Activated CD8-positive, alpha-beta memory T cell treated with anti-CD3 and anti-CD28 coated beads, Interleukin-2, amount 50 U/mL, for 1 hour (primary cell): ENCODE measurements around the gene PTPN3.

Source experiments
- DNase-seq: peaks from one replicate; pipeline ENCODE4 v3.0.0-alpha.2; 2020; ENCODE audit errors: extremely low read depth

The PTPN3 gene

GRCh38 chr9:109500421-109500974, 2.4 kb upstream of the PTPN3 start:
- DNase-seq, result no peak

DNA sequence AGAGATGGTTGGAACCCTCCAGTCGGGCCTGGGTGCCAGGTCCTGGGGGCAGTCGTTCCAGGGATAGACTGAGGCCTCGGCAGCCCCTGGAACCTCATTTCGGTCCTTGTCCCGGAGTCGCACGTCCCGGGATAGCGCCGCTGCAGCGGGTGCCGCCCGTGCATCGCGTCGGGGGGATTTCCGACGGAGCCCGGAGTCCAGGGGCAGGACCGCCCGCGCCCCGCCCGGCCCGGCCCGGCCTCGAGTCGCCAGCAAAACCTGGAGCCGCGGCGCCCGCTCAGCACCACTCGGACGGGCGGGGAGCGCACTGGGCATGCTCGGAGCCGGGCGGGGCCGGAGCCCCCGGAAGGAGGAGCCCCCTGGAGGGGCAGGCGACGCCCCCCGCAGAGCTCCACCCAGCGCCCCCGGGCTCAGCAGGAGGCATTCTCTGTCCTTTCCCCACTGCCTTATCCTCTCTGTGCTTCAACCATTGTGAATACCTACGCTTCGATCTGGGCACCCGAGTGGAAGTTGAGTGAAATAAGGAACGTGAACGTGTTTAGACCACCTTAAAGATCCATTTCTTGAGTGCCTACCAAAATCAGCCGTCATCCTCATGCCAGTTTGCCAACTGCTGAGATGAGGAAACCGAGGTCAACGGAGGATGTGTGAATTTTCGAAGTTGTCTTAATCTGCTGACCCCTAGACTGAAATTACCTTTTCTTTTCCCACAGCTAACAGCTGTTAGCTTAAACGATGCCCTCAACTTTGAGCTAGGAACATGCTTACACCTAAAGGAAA, 1.7 kb upstream of the PTPN3 start:
- no peak for DNase-seq

DNA sequence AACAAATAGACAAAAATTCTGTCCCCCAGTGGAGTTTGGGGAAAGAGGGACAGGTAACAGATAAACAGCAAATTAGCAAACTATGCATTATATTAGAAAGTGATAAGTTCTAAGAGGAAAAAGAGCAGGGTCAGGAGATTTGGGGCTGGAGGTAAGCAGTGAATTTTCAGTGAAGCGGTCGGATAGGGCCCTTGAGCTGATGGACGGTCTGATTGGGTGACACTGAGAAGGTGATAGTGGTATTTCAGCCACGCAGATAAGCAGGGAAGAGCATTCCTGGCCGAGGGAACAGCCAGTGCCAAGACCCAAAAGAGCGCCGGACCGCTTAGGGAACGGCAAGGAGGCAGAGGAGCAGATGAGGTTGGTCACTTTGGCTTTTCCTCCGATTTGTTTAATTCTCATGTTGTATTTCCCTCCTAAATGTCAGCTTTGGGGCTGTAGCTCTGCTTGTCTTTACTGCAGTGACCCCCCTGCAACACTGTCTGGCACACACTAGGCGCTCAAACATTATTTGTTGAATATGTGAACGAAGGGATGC, 1.1 kb upstream of the PTPN3 start:
- no peak for DNase-seq

DNA sequence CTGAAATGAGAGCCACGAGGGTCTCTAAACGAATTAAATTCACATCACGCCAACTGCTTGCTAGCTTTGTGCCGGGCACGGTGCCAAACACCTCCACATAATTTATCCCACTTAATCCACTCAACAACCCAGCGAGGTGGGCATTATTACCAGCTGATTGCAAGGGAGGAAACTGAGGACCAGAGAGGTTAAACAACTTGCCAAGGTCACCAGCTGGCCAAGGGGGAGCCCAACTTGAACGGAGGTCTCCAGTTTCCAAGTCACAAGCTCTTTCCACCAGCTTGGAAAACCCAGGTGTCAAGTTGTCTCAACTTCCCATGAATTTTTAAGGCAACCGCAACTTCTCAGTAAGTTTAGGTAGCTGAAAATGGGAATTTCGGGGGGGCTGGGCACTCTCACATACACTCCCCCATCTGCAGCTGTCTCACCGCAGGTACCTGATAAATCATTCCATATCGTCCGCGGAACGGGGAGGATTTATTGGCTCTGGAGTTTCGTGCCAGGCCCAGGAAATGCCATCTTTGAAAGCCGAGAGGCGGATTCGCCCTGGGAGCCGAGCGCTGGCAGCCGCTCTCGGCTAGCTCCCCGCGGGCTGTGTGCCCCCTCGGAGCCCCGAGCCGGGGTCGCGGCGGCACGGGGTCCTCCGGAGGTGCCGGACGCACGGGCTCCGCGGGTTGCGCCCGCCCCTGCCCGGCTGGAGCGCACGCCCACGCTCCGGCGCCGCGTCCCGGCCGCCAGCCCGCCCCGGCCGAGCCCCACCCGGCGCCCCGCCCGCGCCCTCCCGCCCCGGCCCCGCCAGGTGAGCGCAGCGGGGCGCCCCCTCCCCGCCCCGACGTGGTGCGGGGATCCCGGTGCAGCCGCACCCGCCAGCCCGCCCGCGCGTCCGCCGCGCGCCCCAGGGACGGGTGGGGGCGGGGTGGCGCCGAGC, 617 bp downstream of the PTPN3 start:
- no peak for DNase-seq

DNA sequence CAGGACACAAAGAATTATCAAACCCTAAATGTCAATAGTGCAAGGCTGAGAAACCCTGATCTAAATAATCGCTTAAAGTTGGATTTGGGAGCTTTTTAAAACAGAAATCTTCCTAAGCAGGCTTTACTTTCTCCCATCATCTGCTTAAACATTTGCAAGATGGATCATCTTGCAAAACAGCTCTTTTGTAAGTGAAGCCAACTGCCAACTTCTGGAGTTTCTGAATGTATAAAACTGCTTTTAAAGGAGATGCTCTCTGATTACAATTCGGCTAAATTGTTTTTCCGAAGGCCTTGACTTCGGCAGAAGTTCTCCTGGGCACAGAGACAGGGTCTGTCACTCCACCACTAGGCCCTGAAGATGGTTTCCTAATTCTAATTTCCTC, 1.3 kb downstream of the PTPN3 start:
- DNase-seq, result no peak

DNA sequence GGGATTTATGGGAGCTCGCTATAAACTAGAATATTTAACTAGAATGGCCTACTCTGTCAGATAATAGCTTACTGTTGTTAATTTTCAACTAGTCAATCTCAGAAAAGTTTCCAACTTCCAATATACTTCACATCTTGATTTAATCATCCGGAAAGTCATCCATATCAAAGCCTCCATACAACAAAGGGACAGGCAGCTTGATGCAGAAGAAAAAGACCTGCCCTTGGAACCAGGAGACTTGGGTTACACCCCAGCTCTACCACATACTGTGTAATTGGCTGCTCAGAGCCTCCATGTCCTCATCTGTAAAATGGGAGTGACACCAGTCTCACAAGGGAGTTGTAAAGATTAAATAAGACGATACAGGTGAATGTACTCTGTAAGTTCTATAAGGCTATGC, 1.9 kb downstream of the PTPN3 start:
- no peak for DNase-seq

GRCh38 chr9:109493648-109494047, 4.5 kb downstream of the PTPN3 start:
- no peak for DNase-seq

- DNase-seq, result no peak
These were observed 6.5 kb downstream of the PTPN3 start for GRCh38 chr9:109491590-109491989.

DNA sequence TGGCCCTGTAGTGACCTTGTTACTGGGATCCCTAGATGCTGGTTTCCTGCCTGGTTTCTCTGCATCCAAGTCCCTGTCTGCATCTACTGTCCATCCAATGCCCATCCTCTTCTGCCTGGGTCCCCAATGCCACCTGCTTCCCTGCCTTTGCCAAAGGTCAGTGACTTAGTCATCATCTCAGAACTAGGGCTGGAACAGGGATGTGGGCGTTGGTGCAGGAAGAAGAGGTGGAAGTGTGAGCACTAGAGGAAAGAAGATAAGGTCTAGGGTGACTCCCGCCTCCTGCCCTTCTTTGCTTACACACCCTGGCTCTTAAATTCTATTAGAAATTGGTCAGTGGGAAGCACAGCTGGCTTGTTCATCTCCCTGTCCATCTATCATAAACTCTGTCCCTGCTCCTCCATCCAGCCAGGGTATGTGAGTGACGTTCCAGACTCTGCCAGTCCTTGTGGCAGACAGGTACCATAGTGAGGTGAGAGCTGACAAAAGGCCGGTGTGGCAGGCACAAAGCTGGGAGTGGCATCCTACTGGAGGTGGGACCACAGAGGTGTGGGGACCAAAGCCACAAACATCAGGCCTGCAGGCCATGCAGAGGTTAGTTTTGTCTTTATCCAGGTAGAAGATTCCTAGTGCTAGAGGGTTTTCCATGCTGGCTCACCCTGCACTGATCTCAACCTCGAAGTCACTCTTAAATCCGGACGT, 9.2 kb downstream of the PTPN3 start:
- no peak for DNase-seq

- no peak for DNase-seq
These were observed 9.8 kb downstream of the PTPN3 start for GRCh38 chr9:109488351-109488750.

DNA sequence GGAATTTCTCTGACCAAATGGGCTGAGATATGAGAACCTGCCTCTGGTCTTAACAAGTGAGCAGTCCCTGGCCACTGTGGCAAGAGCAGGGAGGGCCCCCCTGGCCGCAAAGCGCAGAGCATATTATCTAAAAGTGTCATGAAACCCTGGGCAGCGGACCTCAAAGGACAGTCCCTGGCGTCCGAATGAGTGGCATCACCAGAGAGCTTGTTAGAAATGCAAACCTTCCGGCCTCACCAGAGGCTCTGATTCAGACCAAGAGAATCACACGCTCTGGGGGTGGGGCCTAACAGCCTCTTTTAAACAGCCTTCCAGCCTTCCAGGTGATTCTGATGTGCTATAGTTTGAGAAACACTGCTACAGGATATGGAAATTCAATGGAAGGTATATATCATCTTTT, 10.9 kb downstream of the PTPN3 start:
- no peak for DNase-seq

GRCh38 chr9:109483744-109484429, 14.2 kb downstream of the PTPN3 start:
- no peak for DNase-seq

- no peak for DNase-seq
These were observed 15.7 kb downstream of the PTPN3 start for GRCh38 chr9:109482391-109482916.

DNA sequence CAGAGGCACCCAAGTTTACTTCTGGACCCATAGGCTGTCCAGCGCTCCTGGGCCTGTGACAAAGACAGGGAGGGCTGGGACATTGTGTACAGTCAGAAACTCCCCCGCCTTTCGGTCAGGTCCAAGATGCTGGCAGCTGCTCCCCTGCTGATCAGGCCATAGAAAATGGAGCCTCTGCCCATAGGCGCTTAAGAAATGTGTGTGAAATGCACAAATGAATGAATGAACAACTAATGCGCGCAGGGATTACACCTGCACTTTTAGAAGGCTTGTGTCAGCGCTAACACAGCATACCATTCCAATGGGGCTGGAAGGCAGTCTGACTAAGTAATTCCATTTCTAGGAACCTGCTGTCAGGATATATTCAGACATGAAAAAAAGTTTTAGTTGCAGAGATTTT, 16.3 kb downstream of the PTPN3 start:
- no peak for DNase-seq

GRCh38 chr9:109479822-109480221, 18.3 kb downstream of the PTPN3 start:
- no peak for DNase-seq

DNA sequence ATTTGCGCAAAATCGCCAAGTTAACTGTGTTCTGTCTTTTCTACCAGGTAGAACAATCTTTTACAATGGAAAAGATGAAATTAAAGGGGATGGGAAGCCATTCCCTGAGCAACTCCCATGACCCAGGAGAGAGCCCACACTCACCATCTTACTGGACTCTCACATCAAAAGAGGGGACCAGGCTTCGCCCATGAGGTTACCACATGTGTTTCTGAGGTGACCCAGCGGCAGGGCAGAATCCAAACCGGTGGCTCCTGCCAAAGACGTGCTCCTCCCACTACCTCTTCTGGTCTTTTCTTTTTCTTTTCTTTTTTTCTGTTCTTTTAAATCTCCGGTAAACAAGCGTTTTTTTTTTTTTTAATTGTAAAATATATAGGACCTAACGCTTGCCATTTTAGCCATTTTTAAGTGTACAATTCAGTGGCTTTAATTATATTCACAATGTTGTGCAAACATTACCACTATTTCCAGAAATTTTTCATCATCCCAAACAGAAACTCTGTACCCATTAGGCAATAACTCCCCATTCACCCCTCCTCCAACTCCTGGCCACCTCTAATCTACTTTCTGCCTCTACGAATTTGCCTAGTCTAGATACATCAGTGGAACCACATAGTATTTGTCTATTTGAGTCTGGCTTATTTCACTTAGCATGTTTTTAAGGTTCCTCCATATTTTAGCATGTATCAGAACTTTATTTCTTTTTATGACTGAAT, 19.3 kb downstream of the PTPN3 start:
- DNase-seq, result no peak

DNA sequence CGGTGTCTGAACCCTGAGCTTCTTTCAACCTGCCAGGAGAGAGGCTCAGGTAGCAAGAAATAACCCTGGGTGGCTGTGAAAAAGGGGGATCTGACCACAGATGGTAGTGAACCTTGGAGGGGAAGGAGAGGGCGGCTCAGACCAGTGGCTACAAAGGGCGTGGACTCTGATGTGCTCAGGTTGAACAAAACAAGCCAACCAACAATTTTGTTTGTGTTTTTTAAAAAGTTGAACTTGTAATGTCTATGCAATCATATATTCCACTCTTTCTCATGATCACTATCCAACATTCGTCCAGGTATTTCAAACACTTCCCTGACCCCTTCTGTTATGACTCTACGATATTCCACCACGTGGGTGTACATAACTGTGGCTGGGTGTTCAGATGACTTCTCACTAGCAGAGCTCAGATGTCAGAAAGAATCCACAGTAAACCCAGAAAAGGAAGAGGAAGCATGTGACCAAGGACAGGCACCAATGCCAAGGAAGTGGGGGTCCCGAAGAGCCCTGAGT, 20.0 kb downstream of the PTPN3 start:
- no peak for DNase-seq

DNA sequence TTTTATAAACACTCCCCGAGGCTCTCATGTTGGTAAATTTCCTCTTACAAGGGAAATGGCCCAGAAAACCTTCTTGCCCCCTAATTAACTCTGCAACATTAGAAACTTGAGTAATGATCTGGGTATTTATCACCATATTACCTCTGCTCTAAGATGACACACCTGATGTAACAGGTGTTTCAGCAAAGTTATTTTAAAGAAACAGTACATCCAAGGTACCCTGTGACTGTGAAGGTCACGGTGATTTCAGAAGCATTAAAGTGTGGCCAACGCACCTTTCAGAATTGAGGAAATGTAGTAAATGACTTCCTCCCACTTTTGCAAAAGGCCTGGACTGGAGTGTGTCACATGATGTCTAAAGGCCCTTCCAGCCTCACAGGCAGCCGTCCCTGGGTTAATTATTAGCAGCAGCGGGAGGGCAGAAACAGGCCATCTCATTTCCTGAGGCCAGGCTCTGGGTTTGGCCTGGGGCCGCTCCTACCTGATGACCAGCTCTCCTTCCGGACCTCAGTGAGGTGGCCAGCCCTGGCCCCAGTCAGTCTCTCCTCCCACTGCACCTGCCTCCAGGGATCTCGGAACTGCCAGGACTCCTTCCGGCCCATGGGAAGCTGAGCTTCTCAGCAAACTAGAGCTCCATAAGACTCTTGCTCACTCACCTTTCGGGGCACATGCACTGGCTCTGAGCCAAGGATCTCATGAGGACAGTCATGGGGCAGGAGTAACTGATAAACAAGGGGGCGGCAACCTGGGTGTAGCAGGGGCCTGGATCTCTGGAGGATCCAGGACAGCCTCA, 20.7 kb downstream of the PTPN3 start:
- no peak for DNase-seq

DNA sequence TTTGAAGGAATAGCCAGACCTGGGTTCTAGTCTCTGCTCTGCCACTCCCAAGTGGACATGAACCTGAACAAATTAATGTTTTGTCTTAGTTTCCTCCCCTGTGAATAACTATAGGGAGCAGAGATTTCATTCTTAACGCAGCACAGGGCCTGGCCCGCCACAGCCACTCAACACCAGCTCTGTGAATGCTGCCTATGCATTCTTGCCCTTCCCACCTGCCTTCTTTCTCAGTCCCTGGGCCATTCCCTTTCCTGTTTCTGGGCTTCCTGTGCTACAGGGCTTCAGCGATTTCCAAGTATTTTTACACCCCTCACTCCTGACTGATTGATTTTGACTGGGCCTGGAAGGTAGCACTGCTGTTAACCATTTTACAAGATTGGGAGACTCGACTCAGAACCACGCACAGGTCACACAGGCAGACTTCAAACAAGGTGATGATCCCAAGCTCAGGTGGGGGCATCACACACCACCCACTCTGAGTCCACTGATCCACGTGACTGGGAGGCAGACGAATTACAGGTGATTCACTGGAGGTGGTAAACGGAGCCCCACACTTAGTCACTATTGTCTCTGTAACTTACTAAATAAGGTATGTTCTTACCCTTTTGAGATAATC, 21.4 kb downstream of the PTPN3 start:
- no peak for DNase-seq
